Mucosa of descending colon (tissue), 3 donors: Measurements from ENCODE around the gene TRIM29. TPM values are rescaled to one million over a fixed set of nuclear protein-coding genes. Genes with fewer than 3 reads are reported as not detected.

Source experiments
- ATAC-seq: fragments of 200-7000 bp; cut with Tn5 transposase; one replicate; pipeline ENCODE4 v1.9.1; 2020; ENCODE audit warnings: mild to moderate bottlenecking, moderate library complexity
- DNase-seq, 3 donors: peaks; one replicate each; pipeline ENCODE4 v3.0.0-alpha.2; 2020
- H3K36me3 ChIP-seq: fragments of 200-600 bp; one replicate; pipeline ENCODE4 v1.8.0; 2021; ENCODE audit warnings: low read depth, mild to moderate bottlenecking
- H3K4me1 ChIP-seq: fragments of 200-600 bp; one replicate; pipeline ENCODE4 v1.8.0; 2021; ENCODE audit warnings: low read depth, mild to moderate bottlenecking
- H3K4me3 ChIP-seq: fragments of 200-600 bp; one replicate; pipeline ENCODE4 v1.8.0; 2021; ENCODE audit warnings: mild to moderate bottlenecking
- H3K9me3 ChIP-seq: fragments of 200-600 bp; one replicate; pipeline ENCODE4 v1.8.0; 2021; ENCODE audit warnings: mild to moderate bottlenecking
- intact Hi-C, 2 donors: fragments of 100-400 bp; cut with DNase I in 1 of 2; cut with micrococcal nuclease in 1 of 2; formaldehyde crosslinking; loops; one replicate each; pipeline versions ENCODE4 v1.11.0 to v1.11.1; 2022; cut with DNase I, micrococcal nuclease
- total RNA-seq, 3 donors: library from RNA; stranded (reverse); fragmentation: NEBNext Ultra II Directional in 2 of 3; extraction: Animal tissue kit (Norgen Biotek cat#: 25700) in 2 of 3; gene quantifications; one replicate each; pipeline versions ENCODE4 v1.2.1 to v1.2.4, GENCODE V29; 2021 to 2023
- TF ChIP-seq, protein P1 (sequence below): fragments of 200-600 bp; IDR thresholded peaks from one replicate; pipeline ENCODE4 v1.8.0; 2022; ENCODE audit warnings: antibody characterized with exemption, mild to moderate bottlenecking
- donor health status: DM: no; HTN: no; CAD: no; lungs with moderate emphysema.
- donor health status: DM: no; HTN: no; CAD: no.
- donor health status: DM: no; HTN: yes; CAD: no.

TRIM29 gene
- total RNA-seq, 3 donors from 2014 or later = 4.0 to 6.3 (median 5.4) TPM

GRCh38 chr11:120174866-120175265 lies 37.0 kb upstream of the TRIM29 start:
- H3K4me3 ChIP-seq = no peak overlapping the region
- intact Hi-C loops = loop anchor here (5.0 kb wide), 3 partner anchors 52 to 127 kb away; no protein-coding TSS in a partner anchor
- no peaks in the 10 kb centered on the region for H3K36me3 ChIP-seq
- H3K9me3 ChIP-seq = no peaks in the 10 kb centered on the region
- DNase-seq (no peak), ATAC-seq (no peak)
- TF ChIP-seq, protein P1, sequence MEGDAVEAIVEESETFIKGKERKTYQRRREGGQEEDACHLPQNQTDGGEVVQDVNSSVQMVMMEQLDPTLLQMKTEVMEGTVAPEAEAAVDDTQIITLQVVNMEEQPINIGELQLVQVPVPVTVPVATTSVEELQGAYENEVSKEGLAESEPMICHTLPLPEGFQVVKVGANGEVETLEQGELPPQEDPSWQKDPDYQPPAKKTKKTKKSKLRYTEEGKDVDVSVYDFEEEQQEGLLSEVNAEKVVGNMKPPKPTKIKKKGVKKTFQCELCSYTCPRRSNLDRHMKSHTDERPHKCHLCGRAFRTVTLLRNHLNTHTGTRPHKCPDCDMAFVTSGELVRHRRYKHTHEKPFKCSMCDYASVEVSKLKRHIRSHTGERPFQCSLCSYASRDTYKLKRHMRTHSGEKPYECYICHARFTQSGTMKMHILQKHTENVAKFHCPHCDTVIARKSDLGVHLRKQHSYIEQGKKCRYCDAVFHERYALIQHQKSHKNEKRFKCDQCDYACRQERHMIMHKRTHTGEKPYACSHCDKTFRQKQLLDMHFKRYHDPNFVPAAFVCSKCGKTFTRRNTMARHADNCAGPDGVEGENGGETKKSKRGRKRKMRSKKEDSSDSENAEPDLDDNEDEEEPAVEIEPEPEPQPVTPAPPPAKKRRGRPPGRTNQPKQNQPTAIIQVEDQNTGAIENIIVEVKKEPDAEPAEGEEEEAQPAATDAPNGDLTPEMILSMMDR = no peak
- no peaks in the 10 kb centered on the region for H3K4me1 ChIP-seq

DNA sequence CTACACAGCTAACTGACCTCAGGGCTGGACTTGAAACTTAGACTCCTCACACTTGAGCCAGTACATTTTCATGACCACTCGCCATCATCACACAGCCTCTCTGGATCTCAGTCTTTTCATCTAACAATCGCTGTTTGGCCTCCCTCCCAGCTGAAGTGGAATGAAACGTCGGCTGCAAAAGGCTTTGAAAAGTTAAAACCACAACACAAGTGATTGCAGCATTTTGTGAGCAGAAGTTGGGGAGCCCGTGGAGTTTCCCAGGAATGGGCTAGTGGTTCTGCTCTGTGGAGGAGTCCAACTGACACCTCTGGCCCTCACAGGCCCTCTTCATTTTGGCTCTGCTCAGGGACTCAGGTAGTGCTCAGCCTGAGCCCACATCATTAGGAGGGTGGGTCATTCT lies 35.9 kb upstream of the TRIM29 start:
- Histone ChIP-seq H3K36me3 (no peaks in the 10 kb centered on the region), H3K4me3 (no peak overlapping the region), H3K9me3 (no peaks in the 10 kb centered on the region), H3K4me1 (peaks cover 6% of the 10 kb centered on the region)
- ATAC-seq (no peak), DNase-seq (peak in 1 of 3 donors; percentile 5)
- intact Hi-C loops = loop anchor here (5.0 kb wide), 2 partner anchors 53 to 128 kb away; no protein-coding TSS in a partner anchor
- TF ChIP-seq, protein P1 = no peak

- no peaks in the 10 kb centered on the region for H3K9me3 ChIP-seq
- no peaks in the 10 kb centered on the region for H3K36me3 ChIP-seq
- H3K4me3 ChIP-seq = no peak overlapping the region
- ATAC-seq (no peak), DNase-seq (no peak)
- intact Hi-C loops = loop anchor here (5.0 kb wide), 2 partner anchors 54 to 129 kb away; no protein-coding TSS in a partner anchor
- H3K4me1 ChIP-seq = peaks cover 10% of the 10 kb centered on the region
- TF ChIP-seq, protein P1 = no peak
Observed at GRCh38 chr11:120173019-120173705, 35.2 kb upstream of the TRIM29 start.

- no peak overlapping the region for H3K4me3 ChIP-seq
Observed at GRCh38 chr11:120172054-120172911, 34.4 kb upstream of the TRIM29 start.

GRCh38 chr11:120170741-120171261 lies 32.9 kb upstream of the TRIM29 start:
- peaks cover 10% of the 10 kb centered on the region for H3K4me1 ChIP-seq
- TF ChIP-seq, protein P1 = no peak
- H3K36me3 ChIP-seq = no peaks in the 10 kb centered on the region
- H3K9me3 ChIP-seq = no peaks in the 10 kb centered on the region
- DNase-seq = no peak
- no peak for ATAC-seq
- H3K4me3 ChIP-seq = no peak overlapping the region
- intact Hi-C loops = loop anchor here (5.0 kb wide), 2 partner anchors 56 to 132 kb away; no protein-coding TSS in a partner anchor

More at GRCh38 chr11:120172054-120172911, 34.4 kb upstream of the TRIM29 start:
- DNase-seq = peak; percentile 61 to 75 (median 74)
- H3K4me1 ChIP-seq = peaks cover 10% of the 10 kb centered on the region
- H3K36me3 ChIP-seq = no peaks in the 10 kb centered on the region
- TF ChIP-seq, protein P1 = peak; percentile 69
- H3K9me3 ChIP-seq = no peaks in the 10 kb centered on the region
- peak; percentile 80 for ATAC-seq
- intact Hi-C loops = loop anchor here (5.0 kb wide), 2 partner anchors 55 to 130 kb away; no protein-coding TSS in a partner anchor
